Activated T-helper 17 cell treated with anti-CD3 and anti-CD28 coated beads, Interleukin-2, amount 50 U/mL, for 72 hours (primary cell): ENCODE measurements around the gene LZTR1. TPM values are rescaled to one million over a fixed set of nuclear protein-coding genes. Genes with fewer than 3 reads are reported as not detected.
A peak's percentile ranks its signal among the peaks of the same experiment; 100 is the strongest.
"Not testable (repeated sequence)": the region's sequence is repeated elsewhere in the genome, so short reads cannot be mapped to it uniquely, and the experiment has no call there.

Experiments used
- ATAC-seq: fragments of 150-1000 bp; cut with Tn5 transposase; replicated peaks from 2 replicates; pipeline ENCODE4 v1.10.0; 2021; ENCODE audit warnings: mild to moderate bottlenecking, moderate library complexity
- H3K27ac Mint-ChIP-seq: one replicate; pipeline ENCODE4 v1.8.0; 2022; ENCODE audit warnings: mixed read lengths
- H3K27me3 Mint-ChIP-seq: one replicate; pipeline ENCODE4 v1.8.0; 2022; ENCODE audit warnings: mixed read lengths
- H3K36me3 Mint-ChIP-seq: one replicate; pipeline ENCODE4 v1.8.0; 2022; ENCODE audit warnings: low read depth, mild to moderate bottlenecking, mixed read lengths
- H3K4me1 Mint-ChIP-seq: one replicate; pipeline ENCODE4 v1.8.0; 2022; ENCODE audit warnings: mixed read lengths
- H3K4me3 Mint-ChIP-seq: one replicate; pipeline ENCODE4 v1.8.0; 2022; ENCODE audit warnings: mild to moderate bottlenecking, mixed read lengths
- H3K9me3 Mint-ChIP-seq: one replicate; pipeline ENCODE4 v1.8.0; 2022; ENCODE audit warnings: mixed read lengths
- total RNA-seq, 2 donors: library from RNA; stranded (reverse); gene quantifications; one replicate each; pipeline ENCODE4 v1.2.3, GENCODE V29; 2022

LZTR1 gene
- total RNA-seq, 2 donors from 2014 or later = 40.0 to 68.7 TPM

- Mint-ChIP-seq H3K27ac (peak overlapping the region; percentile 98), H3K4me3 (peak overlapping the region; percentile 98), H3K9me3 (no peaks in the 10 kb centered on the region), H3K27me3 (no peaks in the 10 kb centered on the region), H3K4me1 (no peaks in the 10 kb centered on the region), H3K36me3 (peaks cover 55% of the 10 kb centered on the region)
- ATAC-seq = no peak
Observed at GRCh38 chr22:20999350-21000206, 17.5 kb downstream of the LZTR1 start.

GRCh38 chr22:21000207-21000986 lies 18.3 kb downstream of the LZTR1 start:
- H3K27ac Mint-ChIP-seq = peak overlapping the region; percentile 98
- peak overlapping the region; percentile 98 for H3K4me3 Mint-ChIP-seq
- H3K9me3 Mint-ChIP-seq = no peaks in the 10 kb centered on the region
- H3K36me3 Mint-ChIP-seq = peaks cover 55% of the 10 kb centered on the region
- H3K4me1 Mint-ChIP-seq = no peaks in the 10 kb centered on the region
- no peak for ATAC-seq
- H3K27me3 Mint-ChIP-seq = no peaks in the 10 kb centered on the region

GRCh38 chr22:21000987-21001600 lies 19.0 kb downstream of the LZTR1 start:
- H3K9me3 Mint-ChIP-seq = no peaks in the 10 kb centered on the region
- H3K4me3 Mint-ChIP-seq = peak overlapping the region; percentile 98
- no peaks in the 10 kb centered on the region for H3K27me3 Mint-ChIP-seq
- H3K27ac Mint-ChIP-seq = peak overlapping the region; percentile 98
- peaks cover 54% of the 10 kb centered on the region for H3K36me3 Mint-ChIP-seq
- no peaks in the 10 kb centered on the region for H3K4me1 Mint-ChIP-seq
- ATAC-seq = no peak

- H3K4me3 Mint-ChIP-seq = peak within 1 kb of the TSS; percentile 98
- ATAC-seq = peak; percentile 95
- no peaks in the 10 kb centered on the region for H3K27me3 Mint-ChIP-seq
- H3K9me3 Mint-ChIP-seq = no peaks in the 10 kb centered on the region
- peak within 1 kb of the TSS; percentile 98 for H3K27ac Mint-ChIP-seq
- no peaks in the 10 kb centered on the region for H3K4me1 Mint-ChIP-seq
- H3K36me3 Mint-ChIP-seq = peaks cover 48% of the 10 kb centered on the region
Observed at GRCh38 chr22:21001601-21002325, 19.7 kb downstream of the LZTR1 start, which contains the start of gene THAP7. Gene THAP7 (minus strand): TSS chr22:21002118. CDS start chr22:21001911, 207 bp downstream.

- ATAC-seq = no peak
- no peaks in the 10 kb centered on the region for H3K4me1 Mint-ChIP-seq
- no peaks in the 10 kb centered on the region for H3K27me3 Mint-ChIP-seq
- H3K9me3 Mint-ChIP-seq = no peaks in the 10 kb centered on the region
- H3K4me3 Mint-ChIP-seq = peak overlapping the region; percentile 98
- peak overlapping the region; percentile 98 for H3K27ac Mint-ChIP-seq
- H3K36me3 Mint-ChIP-seq = peaks cover 40% of the 10 kb centered on the region
Observed at GRCh38 chr22:21003782-21004181, 21.7 kb downstream of the LZTR1 start.

- H3K27me3 Mint-ChIP-seq, H3K9me3 Mint-ChIP-seq, H3K27ac Mint-ChIP-seq, ATAC-seq, H3K4me1 Mint-ChIP-seq, H3K4me3 Mint-ChIP-seq, H3K36me3 Mint-ChIP-seq: not testable (repeated sequence)
Observed at GRCh38 chr22:21009208-21009607, 27.1 kb downstream of the LZTR1 start.

GRCh38 chr22:21009638-21010425 lies 27.7 kb downstream of the LZTR1 start:
- no peak for ATAC-seq

GRCh38 chr22:21010426-21011113 lies 28.5 kb downstream of the LZTR1 start:
- H3K36me3 Mint-ChIP-seq = no peaks in the 10 kb centered on the region
- H3K27ac Mint-ChIP-seq = no peak overlapping the region
- no peaks in the 10 kb centered on the region for H3K27me3 Mint-ChIP-seq
- H3K9me3 Mint-ChIP-seq = no peaks in the 10 kb centered on the region
- H3K4me1 Mint-ChIP-seq = peaks cover 14% of the 10 kb centered on the region
- H3K4me3 Mint-ChIP-seq = no peak overlapping the region
- ATAC-seq = no peak

More at GRCh38 chr22:21009638-21010425, 27.7 kb downstream of the LZTR1 start:
- no peaks in the 10 kb centered on the region for H3K9me3 Mint-ChIP-seq
- H3K27ac Mint-ChIP-seq = no peak overlapping the region
- no peak overlapping the region for H3K4me3 Mint-ChIP-seq
- peaks cover 10% of the 10 kb centered on the region for H3K4me1 Mint-ChIP-seq
- H3K36me3 Mint-ChIP-seq = no peaks in the 10 kb centered on the region
- no peaks in the 10 kb centered on the region for H3K27me3 Mint-ChIP-seq

GRCh38 chr22:21012446-21013407 lies 30.6 kb downstream of the LZTR1 start:
- Mint-ChIP-seq H3K27me3 (no peaks in the 10 kb centered on the region), H3K27ac (peak overlapping the region; percentile 95), H3K36me3 (no peaks in the 10 kb centered on the region), H3K9me3 (no peaks in the 10 kb centered on the region), H3K4me3 (peak overlapping the region; percentile 90), H3K4me1 (peaks cover 14% of the 10 kb centered on the region)
- no peak for ATAC-seq

- peak overlapping the region; percentile 90 for H3K4me3 Mint-ChIP-seq
- ATAC-seq = no peak
- peak overlapping the region; percentile 95 for H3K27ac Mint-ChIP-seq
- H3K4me1 Mint-ChIP-seq = peaks cover 14% of the 10 kb centered on the region
- no peaks in the 10 kb centered on the region for H3K27me3 Mint-ChIP-seq
- no peaks in the 10 kb centered on the region for H3K36me3 Mint-ChIP-seq
- H3K9me3 Mint-ChIP-seq = no peaks in the 10 kb centered on the region
Observed at GRCh38 chr22:21013657-21014201, 31.6 kb downstream of the LZTR1 start.

- Mint-ChIP-seq H3K4me1 (peaks cover 14% of the 10 kb centered on the region), H3K9me3 (no peaks in the 10 kb centered on the region), H3K4me3 (peak overlapping the region; percentile 90), H3K27ac (peak overlapping the region; percentile 95), H3K27me3 (no peaks in the 10 kb centered on the region), H3K36me3 (no peaks in the 10 kb centered on the region)
- peak; percentile 97 for ATAC-seq
Observed at GRCh38 chr22:21014202-21014725, 32.2 kb downstream of the LZTR1 start.
